NCI-H1417 treated with DMSO at 0.1 percent for 48 hours (cell line): ENCODE data around the gene MGME1.

Source experiments
- DNase-seq: peaks from one replicate; lab custom pipeline; 2025; lab: John Stamatoyannopoulos, UW

MGME1 gene

GRCh38 chr20:17992847-17993513 lies 24.2 kb downstream of the MGME1 start:
- DNase-seq = peak; percentile 49

GRCh38 chr20:17993546-17993945 lies 24.7 kb downstream of the MGME1 start:
- no peak for DNase-seq

- DNase-seq = no peak
Observed at GRCh38 chr20:17995967-17996819, 27.4 kb downstream of the MGME1 start.

- no peak for DNase-seq
Observed at GRCh38 chr20:17998446-17998845, 29.6 kb downstream of the MGME1 start.

GRCh38 chr20:17999566-17999965 lies 30.7 kb downstream of the MGME1 start:
- no peak for DNase-seq

GRCh38 chr20:18001131-18001921 lies 32.5 kb downstream of the MGME1 start:
- no peak for DNase-seq

GRCh38 chr20:18003897-18004296 lies 35.1 kb downstream of the MGME1 start:
- no peak for DNase-seq

GRCh38 chr20:18004384-18005031 lies 35.7 kb downstream of the MGME1 start:
- no peak for DNase-seq

GRCh38 chr20:18005170-18005989 lies 36.6 kb downstream of the MGME1 start:
- DNase-seq = no peak

GRCh38 chr20:18005990-18006364 lies 37.2 kb downstream of the MGME1 start:
- DNase-seq = no peak

GRCh38 chr20:18006684-18007083 lies 37.9 kb downstream of the MGME1 start:
- DNase-seq = no peak

- DNase-seq = no peak
Observed at GRCh38 chr20:18007534-18008292, 38.9 kb downstream of the MGME1 start.

GRCh38 chr20:18009116-18009515 lies 40.3 kb downstream of the MGME1 start:
- DNase-seq = no peak

- no peak for DNase-seq
Observed at GRCh38 chr20:18011482-18011881, 42.7 kb downstream of the MGME1 start.

- DNase-seq = no peak
Observed at GRCh38 chr20:18011951-18012645, 43.3 kb downstream of the MGME1 start.

- DNase-seq = no peak
Observed at GRCh38 chr20:18012901-18013300, 44.1 kb downstream of the MGME1 start.

GRCh38 chr20:18014411-18014810 lies 45.6 kb downstream of the MGME1 start:
- DNase-seq = no peak

- no peak for DNase-seq
Observed at GRCh38 chr20:18016772-18017171, 48.0 kb downstream of the MGME1 start.

GRCh38 chr20:18018100-18018499 lies 49.3 kb downstream of the MGME1 start:
- no peak for DNase-seq

- no peak for DNase-seq
Observed at GRCh38 chr20:18019068-18019467, 50.2 kb downstream of the MGME1 start.
